ENCODE measurements around the gene MRPL48. TPM values are rescaled to one million over a fixed set of nuclear protein-coding genes. Genes with fewer than 3 reads are reported as not detected.

Gene MRPL48
- polyA plus RNA-seq, 2 of the 4 experiments (the other 2 are of a cell fraction) = 57.2 to 103 TPM

GRCh38 chr11:73876424-73877310, 89.0 kb downstream of the MRPL48 start, which contains the start of the genes COA4 and PAAF1 (continued):
- no peak for TF ChIP-seq HMGXB4 (CRISPR knock-in tag; IDR thresholded peaks at IDR 0.05; ENCODE audit: borderline replicate concordance)
- TF ChIP-seq HEYL (CRISPR knock-in tag; IDR thresholded peaks at IDR 0.05) = no peak
- no peak for TF ChIP-seq RNF2 (IDR thresholded peaks at IDR 0.05; ENCODE audit: borderline replicate concordance, low read depth)
- TF ChIP-seq TFCP2L1 (CRISPR knock-in tag; IDR thresholded peaks at IDR 0.05) = no peak
- no peak for TF ChIP-seq TP53 (CRISPR knock-in tag; IDR thresholded peaks at IDR 0.05)
- no peak for TF ChIP-seq REST (IDR thresholded peaks at IDR 0.05)
- no peak for TF ChIP-seq ZSCAN20 (CRISPR knock-in tag; IDR thresholded peaks at IDR 0.05)
- peak; percentile 68 for TF ChIP-seq PHF8 (IDR thresholded peaks at IDR 0.05; ENCODE audit: borderline replicate concordance, low read depth)
- TF ChIP-seq ATOH8 (CRISPR knock-in tag; IDR thresholded peaks at IDR 0.05; ENCODE audit: low read depth) = no peak
- no peak for TF ChIP-seq FOSB (CRISPR knock-in tag; IDR thresholded peaks at IDR 0.05)
- TF ChIP-seq MAX (IDR thresholded peaks at IDR 0.05) = peak; percentile 96
- no peak for TF ChIP-seq CTCF (IDR thresholded peaks at IDR 0.05)
- no peak for TF ChIP-seq RARB (CRISPR knock-in tag; IDR thresholded peaks at IDR 0.05)
- TF ChIP-seq RCOR1 (IDR thresholded peaks at IDR 0.05; ENCODE audit: low read depth, low read length) = no peak

GRCh38 chr11:73878771-73879170, 91.1 kb downstream of the MRPL48 start:
- FAIRE-seq (no peak), DNase-seq (ENCODE audit: low read depth in 1 of 2, low spot score in 1 of 2) (no peak), ATAC-seq (no peak)
- WGBS (ENCODE audit: missing lambda C conversion rate) = 86% methylated on average over 1 of the region's 1 CpG
- Histone ChIP-seq H3K27ac (no peak overlapping the region), H3K9me3 (no peaks in the 10 kb centered on the region), H3K4me2 (no peak overlapping the region), H3K4me1 (peaks cover 17% of the 10 kb centered on the region), H3K4me3 (no peak overlapping the region)
- POLR2A ChIA-PET = no interaction called here
- CTCF ChIA-PET = no interaction called here
- no peak for TF ChIP-seq RNF2 (IDR thresholded peaks at IDR 0.05; ENCODE audit: borderline replicate concordance, low read depth)
- no peak for TF ChIP-seq JUNB (IDR thresholded peaks at IDR 0.05)
- no peak for TF ChIP-seq JUN (IDR thresholded peaks at IDR 0.05)
- no peak for TF ChIP-seq HDAC2 (IDR thresholded peaks at IDR 0.05)
- TF ChIP-seq SREBF2 (IDR thresholded peaks at IDR 0.05) = no peak
- no peak for TF ChIP-seq CTCF (IDR thresholded peaks at IDR 0.05)
- no peak for TF ChIP-seq EP300 (IDR thresholded peaks at IDR 0.05)
- TF ChIP-seq E2F6 (IDR thresholded peaks at IDR 0.05; ENCODE audit: borderline replicate concordance, low read depth) = no peak
- TF ChIP-seq REST (IDR thresholded peaks at IDR 0.05) = no peak
- no peak for TF ChIP-seq SMC3 (IDR thresholded peaks at IDR 0.05)

Data from A549 (cell line).